AG09319 (cell line): ENCODE measurements around the gene GPX2.

Experiments
- DNase-seq: peaks from one replicate; pipeline ENCODE4 v3.0.0-alpha.2; 2010; ENCODE audit warnings: low read depth; ENCODE audit errors: extremely low read depth
- CTCF ChIP-seq: IDR thresholded peaks from 2 replicates; pipeline ENCODE4 v1.5.1; 2011; ENCODE audit warnings: low read depth, mild to moderate bottlenecking, inconsistent platforms, low read length, moderate library complexity

The GPX2 gene

GRCh38 chr14:64960762-64961276 is 18.3 kb upstream of the GPX2 start:
- no peak for DNase-seq
- TF ChIP-seq CTCF: no peak; the same call in 1 of the 2 replicates

- no peak for DNase-seq
Observed at GRCh38 chr14:64958743-64959142, 16.2 kb upstream of the GPX2 start.

GRCh38 chr14:64958201-64958600 is 15.7 kb upstream of the GPX2 start:
- no peak for DNase-seq
- no peak for TF ChIP-seq CTCF

More at GRCh38 chr14:64958743-64959142, 16.2 kb upstream of the GPX2 start:
- TF ChIP-seq CTCF: no peak

- no peak for DNase-seq
- no peak for TF ChIP-seq CTCF
Observed at GRCh38 chr14:64956697-64957406, 14.3 kb upstream of the GPX2 start.

GRCh38 chr14:64955297-64955696 is 12.8 kb upstream of the GPX2 start:
- TF ChIP-seq CTCF: no peak
- no peak for DNase-seq

GRCh38 chr14:64954491-64955240 is 12.1 kb upstream of the GPX2 start:
- DNase-seq: no peak
- TF ChIP-seq CTCF: no peak

- TF ChIP-seq CTCF: no peak
- no peak for DNase-seq
Observed at GRCh38 chr14:64953661-64954060, 11.1 kb upstream of the GPX2 start.
